ENCODE results near the gene TICAM1. TPM values are rescaled to one million over a fixed set of nuclear protein-coding genes. Genes with fewer than 3 reads are reported as not detected.

TICAM1 gene
- total and polyA plus RNA-seq, 2 of the 13 experiments (the other 11 are each of a cell fraction or from before 2014, with no cell fraction given), result 0.33 to 0.95 TPM

DNA sequence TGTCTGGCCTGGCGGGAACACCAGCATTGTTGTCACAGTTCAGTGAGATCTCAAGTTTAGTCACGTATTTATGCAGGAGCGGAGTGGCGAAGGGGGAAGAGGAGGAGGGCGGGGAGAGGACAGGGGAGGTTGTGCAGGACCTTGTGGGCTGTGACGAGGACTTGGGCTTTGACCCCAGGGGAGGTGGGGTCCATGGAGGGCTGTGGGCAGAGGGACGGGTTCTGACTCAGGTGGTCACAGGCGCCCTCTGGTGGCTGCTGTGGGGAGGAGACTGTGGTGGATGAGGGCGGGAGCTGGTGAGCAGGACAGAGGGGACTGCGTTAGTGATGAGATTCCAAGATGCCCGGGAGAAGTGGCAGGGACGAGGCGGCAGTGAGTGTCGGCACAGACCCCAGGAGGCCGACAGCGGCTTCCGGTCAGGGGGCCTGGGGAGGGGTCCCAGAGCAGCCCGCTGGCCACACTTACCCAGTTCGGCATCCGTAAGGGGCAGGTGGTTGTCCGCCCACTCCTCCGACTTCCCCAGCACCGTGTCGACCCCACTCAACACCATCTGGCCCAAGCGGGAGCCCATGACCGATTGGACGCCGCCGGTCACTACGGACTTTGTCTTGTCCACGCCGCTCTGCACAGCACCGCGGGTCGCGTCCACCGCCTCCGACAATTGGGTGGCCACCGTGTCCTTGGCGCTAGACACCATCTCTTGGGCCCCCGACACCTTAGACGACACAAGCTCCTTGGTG, 20.2 kb upstream of the TICAM1 start (continued):
- TF ChIP-seq SNAI1 (CRISPR knock-in tag; IDR thresholded peaks at IDR 0.05; ENCODE audit: borderline replicate concordance) (no peak), ZFP37 (CRISPR knock-in tag; IDR thresholded peaks at IDR 0.05; ENCODE audit: borderline replicate concordance) (no peak), ZMYM2 (CRISPR knock-in tag; IDR thresholded peaks at IDR 0.05) (no peak), ATF1 (CRISPR knock-in tag; IDR thresholded peaks at IDR 0.05) (no peak), SMYD3 (CRISPR knock-in tag; IDR thresholded peaks at IDR 0.05) (no peak), POGZ (CRISPR knock-in tag; IDR thresholded peaks at IDR 0.05) (peak; percentile 61), ZNF343 (CRISPR knock-in tag; IDR thresholded peaks at IDR 0.05) (no peak), ZNF558 (CRISPR knock-in tag; IDR thresholded peaks at IDR 0.05; ENCODE audit: borderline replicate concordance) (no peak), PLRG1 (conservative IDR thresholded peaks at IDR 0.05) (no peak), NR2C2 (CRISPR knock-in tag; IDR thresholded peaks at IDR 0.05; ENCODE audit: borderline replicate concordance) (peak; percentile 51; the same call in 1 of the 2 replicates), FOXP1 (IDR thresholded peaks at IDR 0.05) (no peak), FOXP1 (CRISPR knock-in tag; IDR thresholded peaks at IDR 0.05) (0 out of 2 replicates have a peak, but pooled peaks have one; percentile 13), ZNF550 (CRISPR knock-in tag; IDR thresholded peaks at IDR 0.05; ENCODE audit: borderline replicate concordance) (no peak)
- TF ChIP-seq, protein P1, sequence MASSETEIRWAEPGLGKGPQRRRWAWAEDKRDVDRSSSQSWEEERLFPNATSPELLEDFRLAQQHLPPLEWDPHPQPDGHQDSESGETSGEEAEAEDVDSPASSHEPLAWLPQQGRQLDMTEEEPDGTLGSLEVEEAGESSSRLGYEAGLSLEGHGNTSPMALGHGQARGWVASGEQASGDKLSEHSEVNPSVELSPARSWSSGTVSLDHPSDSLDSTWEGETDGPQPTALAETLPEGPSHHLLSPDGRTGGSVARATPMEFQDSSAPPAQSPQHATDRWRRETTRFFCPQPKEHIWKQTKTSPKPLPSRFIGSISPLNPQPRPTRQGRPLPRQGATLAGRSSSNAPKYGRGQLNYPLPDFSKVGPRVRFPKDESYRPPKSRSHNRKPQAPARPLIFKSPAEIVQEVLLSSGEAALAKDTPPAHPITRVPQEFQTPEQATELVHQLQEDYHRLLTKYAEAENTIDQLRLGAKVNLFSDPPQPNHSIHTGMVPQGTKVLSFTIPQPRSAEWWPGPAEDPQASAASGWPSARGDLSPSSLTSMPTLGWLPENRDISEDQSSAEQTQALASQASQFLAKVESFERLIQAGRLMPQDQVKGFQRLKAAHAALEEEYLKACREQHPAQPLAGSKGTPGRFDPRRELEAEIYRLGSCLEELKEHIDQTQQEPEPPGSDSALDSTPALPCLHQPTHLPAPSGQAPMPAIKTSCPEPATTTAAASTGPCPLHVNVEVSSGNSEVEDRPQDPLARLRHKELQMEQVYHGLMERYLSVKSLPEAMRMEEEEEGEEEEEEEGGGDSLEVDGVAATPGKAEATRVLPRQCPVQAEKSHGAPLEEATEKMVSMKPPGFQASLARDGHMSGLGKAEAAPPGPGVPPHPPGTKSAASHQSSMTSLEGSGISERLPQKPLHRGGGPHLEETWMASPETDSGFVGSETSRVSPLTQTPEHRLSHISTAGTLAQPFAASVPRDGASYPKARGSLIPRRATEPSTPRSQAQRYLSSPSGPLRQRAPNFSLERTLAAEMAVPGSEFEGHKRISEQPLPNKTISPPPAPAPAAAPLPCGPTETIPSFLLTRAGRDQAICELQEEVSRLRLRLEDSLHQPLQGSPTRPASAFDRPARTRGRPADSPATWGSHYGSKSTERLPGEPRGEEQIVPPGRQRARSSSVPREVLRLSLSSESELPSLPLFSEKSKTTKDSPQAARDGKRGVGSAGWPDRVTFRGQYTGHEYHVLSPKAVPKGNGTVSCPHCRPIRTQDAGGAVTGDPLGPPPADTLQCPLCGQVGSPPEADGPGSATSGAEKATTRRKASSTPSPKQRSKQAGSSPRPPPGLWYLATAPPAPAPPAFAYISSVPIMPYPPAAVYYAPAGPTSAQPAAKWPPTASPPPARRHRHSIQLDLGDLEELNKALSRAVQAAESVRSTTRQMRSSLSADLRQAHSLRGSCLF (CRISPR knock-in tag; IDR thresholded peaks at IDR 0.05; ENCODE audit: borderline replicate concordance), result no peak
- TF ChIP-seq, protein P2, sequence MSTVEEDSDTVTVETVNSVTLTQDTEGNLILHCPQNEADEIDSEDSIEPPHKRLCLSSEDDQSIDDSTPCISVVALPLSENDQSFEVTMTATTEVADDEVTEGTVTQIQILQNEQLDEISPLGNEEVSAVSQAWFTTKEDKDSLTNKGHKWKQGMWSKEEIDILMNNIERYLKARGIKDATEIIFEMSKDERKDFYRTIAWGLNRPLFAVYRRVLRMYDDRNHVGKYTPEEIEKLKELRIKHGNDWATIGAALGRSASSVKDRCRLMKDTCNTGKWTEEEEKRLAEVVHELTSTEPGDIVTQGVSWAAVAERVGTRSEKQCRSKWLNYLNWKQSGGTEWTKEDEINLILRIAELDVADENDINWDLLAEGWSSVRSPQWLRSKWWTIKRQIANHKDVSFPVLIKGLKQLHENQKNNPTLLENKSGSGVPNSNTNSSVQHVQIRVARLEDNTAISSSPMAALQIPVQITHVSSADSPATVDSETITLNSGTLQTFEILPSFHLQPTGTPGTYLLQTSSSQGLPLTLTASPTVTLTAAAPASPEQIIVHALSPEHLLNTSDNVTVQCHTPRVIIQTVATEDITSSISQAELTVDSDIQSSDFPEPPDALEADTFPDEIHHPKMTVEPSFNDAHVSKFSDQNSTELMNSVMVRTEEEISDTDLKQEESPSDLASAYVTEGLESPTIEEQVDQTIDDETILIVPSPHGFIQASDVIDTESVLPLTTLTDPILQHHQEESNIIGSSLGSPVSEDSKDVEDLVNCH (CRISPR knock-in tag; IDR thresholded peaks at IDR 0.05), result no peak
- TF ChIP-seq, protein P3, sequence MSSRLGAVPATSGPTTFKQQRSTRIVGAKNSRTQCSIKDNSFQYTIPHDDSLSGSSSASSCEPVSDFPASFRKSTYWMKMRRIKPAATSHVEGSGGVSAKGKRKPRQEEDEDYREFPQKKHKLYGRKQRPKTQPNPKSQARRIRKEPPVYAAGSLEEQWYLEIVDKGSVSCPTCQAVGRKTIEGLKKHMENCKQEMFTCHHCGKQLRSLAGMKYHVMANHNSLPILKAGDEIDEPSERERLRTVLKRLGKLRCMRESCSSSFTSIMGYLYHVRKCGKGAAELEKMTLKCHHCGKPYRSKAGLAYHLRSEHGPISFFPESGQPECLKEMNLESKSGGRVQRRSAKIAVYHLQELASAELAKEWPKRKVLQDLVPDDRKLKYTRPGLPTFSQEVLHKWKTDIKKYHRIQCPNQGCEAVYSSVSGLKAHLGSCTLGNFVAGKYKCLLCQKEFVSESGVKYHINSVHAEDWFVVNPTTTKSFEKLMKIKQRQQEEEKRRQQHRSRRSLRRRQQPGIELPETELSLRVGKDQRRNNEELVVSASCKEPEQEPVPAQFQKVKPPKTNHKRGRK (CRISPR knock-in tag; IDR thresholded peaks at IDR 0.05), result no peak
- TF ChIP-seq, protein P4, sequence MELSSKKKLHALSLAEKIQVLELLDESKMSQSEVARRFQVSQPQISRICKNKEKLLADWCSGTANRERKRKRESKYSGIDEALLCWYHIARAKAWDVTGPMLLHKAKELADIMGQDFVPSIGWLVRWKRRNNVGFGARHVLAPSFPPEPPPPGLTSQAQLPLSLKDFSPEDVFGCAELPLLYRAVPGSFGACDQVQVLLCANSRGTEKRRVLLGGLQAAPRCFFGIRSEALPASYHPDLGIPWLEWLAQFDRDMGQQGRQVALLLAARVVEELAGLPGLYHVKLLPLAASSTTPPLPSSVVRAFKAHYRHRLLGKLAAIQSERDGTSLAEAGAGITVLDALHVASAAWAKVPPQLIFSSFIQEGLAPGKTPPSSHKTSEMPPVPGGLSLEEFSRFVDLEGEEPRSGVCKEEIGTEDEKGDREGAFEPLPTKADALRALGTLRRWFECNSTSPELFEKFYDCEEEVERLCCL (CRISPR knock-in tag; IDR thresholded peaks at IDR 0.05; ENCODE audit: borderline replicate concordance), result no peak

Data from HepG2 (cell line).